Colonic mucosa (tissue), 4 donors: ENCODE data around the gene TDRD9. TPM values are rescaled to one million over a fixed set of nuclear protein-coding genes. Genes with fewer than 3 reads are reported as not detected.

Experiments
- DNase-seq: peaks from one replicate; pipeline ENCODE4 v3.0.0-alpha.2; 2020
- H3K27ac ChIP-seq: fragments of 200-600 bp; one replicate; pipeline ENCODE4 v1.8.0; 2021
- H3K27me3 ChIP-seq: fragments of 200-600 bp; one replicate; pipeline ENCODE4 v1.8.0; 2021
- H3K36me3 ChIP-seq: fragments of 200-600 bp; one replicate; pipeline ENCODE4 v1.8.0; 2021
- H3K4me1 ChIP-seq: fragments of 200-600 bp; one replicate; pipeline ENCODE4 v1.8.0; 2021; ENCODE audit warnings: mild to moderate bottlenecking
- H3K4me3 ChIP-seq: fragments of 200-600 bp; one replicate; pipeline ENCODE4 v1.8.0; 2021
- H3K9ac ChIP-seq, 2 donors: one replicate each; pipeline ENCODE4 v1.7.0; 2013; ENCODE audit warnings: control low read depth in 2 of 2, low read depth in 2 of 2, low read length in 2 of 2
- H3K9me3 ChIP-seq: fragments of 200-600 bp; one replicate; pipeline ENCODE4 v1.8.0; 2021
- CTCF ChIP-seq: fragments of 200-600 bp; IDR thresholded peaks from one replicate; pipeline ENCODE4 v1.8.0; 2022; ENCODE audit warnings: antibody characterized with exemption, mild to moderate bottlenecking
- intact Hi-C: fragments of 100-400 bp; cut with DNase I; formaldehyde crosslinking; loops from one replicate; pipeline ENCODE4 v1.14.1; 2022
- total RNA-seq, 2 donors: library from RNA; stranded (reverse); fragmentation: NEBNext Ultra II Directional in 1 of 2; extraction: Animal tissue kit (Norgen Biotek cat#: 25700) in 1 of 2; gene quantifications; one replicate each; pipeline ENCODE4 v1.2.1, GENCODE V29; 2021
- donor health status: healthy.
- donor health status: DM: no; HTN: no; CAD: no.
- donor health status: DM: no; HTN: no; CAD: no.

TDRD9 gene
- total RNA-seq, 2 donors from 2014 or later: 0.44 to 1.1 TPM

DNA sequence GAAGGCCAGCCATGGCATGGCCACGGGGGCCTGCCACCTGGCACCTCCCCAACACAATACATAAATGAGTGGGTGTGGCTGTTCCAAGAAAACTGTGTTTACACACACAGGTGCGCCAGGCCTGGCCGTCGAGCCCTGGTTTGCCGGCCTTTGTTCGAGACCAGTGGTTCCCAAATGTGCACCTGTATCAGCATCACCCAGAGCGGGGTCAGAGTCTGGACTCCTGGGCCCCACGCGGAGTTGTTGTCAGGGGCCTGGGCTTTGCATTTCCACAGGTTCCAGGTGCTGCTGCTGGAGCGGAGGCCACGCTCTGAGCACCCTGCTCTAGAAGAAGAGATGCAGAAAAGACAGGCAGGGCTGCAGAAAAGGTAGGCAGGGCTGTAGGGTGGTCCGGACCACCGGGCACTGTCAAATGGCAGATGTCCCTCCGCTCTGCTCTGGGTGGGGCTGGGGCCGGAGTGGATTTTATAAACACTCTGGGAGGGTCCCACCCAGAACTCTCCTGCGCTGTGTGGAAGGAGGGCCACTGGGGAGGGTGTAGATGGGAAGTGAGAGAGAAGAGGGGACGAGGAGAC is 153.1 kb downstream of the TDRD9 start:
- intact Hi-C loops: no loop called here
- peaks cover 32% of the 10 kb centered on the region for H3K4me1 ChIP-seq
- H3K4me3 ChIP-seq: no peak overlapping the region
- peak overlapping the region; percentile 48 to 82 for H3K9ac ChIP-seq
- peak overlapping the region; percentile 69 for H3K27ac ChIP-seq
- H3K27me3 ChIP-seq: peaks cover 5% of the 10 kb centered on the region
- no peaks in the 10 kb centered on the region for H3K9me3 ChIP-seq
- TF ChIP-seq CTCF: no peak
- DNase-seq: peak; percentile 87
- H3K36me3 ChIP-seq: no peaks in the 10 kb centered on the region

DNA sequence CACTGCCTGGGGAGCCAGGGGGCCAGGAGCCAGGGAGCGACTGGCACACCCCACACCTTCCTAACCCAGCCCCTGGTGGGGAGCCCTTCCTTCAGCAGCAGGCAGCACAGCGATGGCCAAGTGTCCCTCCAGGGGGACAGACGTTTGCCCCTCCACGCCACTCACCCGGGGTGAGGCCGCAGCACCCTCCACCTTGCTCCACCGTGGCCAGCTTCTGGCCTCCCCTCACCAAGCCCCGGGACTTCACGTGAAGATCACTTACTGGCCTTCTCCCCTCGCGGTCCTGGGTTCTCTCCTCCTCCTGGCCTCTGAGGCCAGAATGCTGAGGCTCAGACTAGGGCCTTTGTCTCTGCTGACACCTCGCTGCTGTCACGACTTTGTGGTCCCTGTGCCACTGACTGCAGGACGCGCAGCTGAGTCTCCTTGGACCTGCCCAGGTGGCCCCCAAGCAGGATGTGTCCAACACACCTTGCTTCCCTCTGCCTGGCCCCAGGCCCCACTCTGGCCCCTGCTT is 153.8 kb downstream of the TDRD9 start:
- Histone ChIP-seq H3K9me3 (no peaks in the 10 kb centered on the region), H3K27me3 (peaks cover 7% of the 10 kb centered on the region), H3K9ac (peak overlapping the region; percentile 48 to 82), H3K27ac (peak overlapping the region; percentile 69), H3K36me3 (no peaks in the 10 kb centered on the region), H3K4me3 (peak overlapping the region; percentile 10), H3K4me1 (peaks cover 39% of the 10 kb centered on the region)
- no peak for TF ChIP-seq CTCF
- intact Hi-C loops: no loop called here
- peak; percentile 27 for DNase-seq

- intact Hi-C loops: no loop called here
- no peak for TF ChIP-seq CTCF
- no peak overlapping the region for H3K4me3 ChIP-seq
- peaks cover 7% of the 10 kb centered on the region for H3K27me3 ChIP-seq
- H3K36me3 ChIP-seq: no peaks in the 10 kb centered on the region
- peak; percentile 86 for DNase-seq
- no peaks in the 10 kb centered on the region for H3K9me3 ChIP-seq
- peak overlapping the region; percentile 69 for H3K27ac ChIP-seq
- H3K4me1 ChIP-seq: peaks cover 47% of the 10 kb centered on the region
- H3K9ac ChIP-seq: peak overlapping the region in 1 of 2 donors; percentile 82
Measured at GRCh38 chr14:104082807-104083206, 154.6 kb downstream of the TDRD9 start.

DNA sequence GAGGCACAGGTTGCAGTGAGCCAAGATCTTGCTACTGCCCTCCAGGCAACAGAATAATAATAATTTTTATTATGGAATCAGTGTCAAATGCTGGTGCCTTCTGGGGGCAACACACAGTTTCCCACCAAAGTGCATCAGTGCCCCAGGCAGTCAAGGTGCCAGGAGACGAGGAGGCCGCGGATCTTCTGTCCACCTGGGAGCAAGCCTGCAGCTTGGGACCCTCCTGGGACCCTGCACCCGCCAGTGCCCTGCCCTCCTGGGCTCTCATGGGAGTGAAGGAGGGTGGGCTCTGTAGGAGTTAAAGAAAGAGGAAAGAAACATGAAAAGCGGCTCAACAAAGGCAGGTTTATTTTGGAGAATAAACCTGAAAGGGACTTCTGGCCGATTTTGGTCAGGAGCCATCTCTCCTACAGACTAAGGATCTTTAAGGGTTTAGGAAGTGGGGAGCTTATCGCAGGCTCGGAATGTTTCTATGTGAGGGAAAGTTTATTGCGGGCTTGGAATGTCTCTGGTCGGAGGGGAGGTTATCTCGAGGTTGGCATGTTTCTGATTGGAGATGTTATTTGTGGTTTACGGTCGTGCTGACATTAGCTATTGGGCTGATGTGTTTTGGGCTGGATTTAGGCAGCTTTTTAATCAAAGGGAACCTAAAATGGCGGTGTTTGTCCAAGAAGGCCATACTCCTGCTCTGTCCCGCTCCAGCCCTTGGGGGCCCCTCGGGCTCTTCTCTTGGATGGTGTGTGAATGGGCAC is 156.2 kb downstream of the TDRD9 start:
- Histone ChIP-seq H3K27me3 (peaks cover 7% of the 10 kb centered on the region), H3K4me3 (no peak overlapping the region), H3K9me3 (no peaks in the 10 kb centered on the region), H3K36me3 (no peaks in the 10 kb centered on the region), H3K27ac (no peak overlapping the region), H3K9ac (peak overlapping the region in 1 of 2 donors; percentile 54), H3K4me1 (peaks cover 49% of the 10 kb centered on the region)
- intact Hi-C loops: no loop called here
- no peak for DNase-seq
- no peak for TF ChIP-seq CTCF

DNA sequence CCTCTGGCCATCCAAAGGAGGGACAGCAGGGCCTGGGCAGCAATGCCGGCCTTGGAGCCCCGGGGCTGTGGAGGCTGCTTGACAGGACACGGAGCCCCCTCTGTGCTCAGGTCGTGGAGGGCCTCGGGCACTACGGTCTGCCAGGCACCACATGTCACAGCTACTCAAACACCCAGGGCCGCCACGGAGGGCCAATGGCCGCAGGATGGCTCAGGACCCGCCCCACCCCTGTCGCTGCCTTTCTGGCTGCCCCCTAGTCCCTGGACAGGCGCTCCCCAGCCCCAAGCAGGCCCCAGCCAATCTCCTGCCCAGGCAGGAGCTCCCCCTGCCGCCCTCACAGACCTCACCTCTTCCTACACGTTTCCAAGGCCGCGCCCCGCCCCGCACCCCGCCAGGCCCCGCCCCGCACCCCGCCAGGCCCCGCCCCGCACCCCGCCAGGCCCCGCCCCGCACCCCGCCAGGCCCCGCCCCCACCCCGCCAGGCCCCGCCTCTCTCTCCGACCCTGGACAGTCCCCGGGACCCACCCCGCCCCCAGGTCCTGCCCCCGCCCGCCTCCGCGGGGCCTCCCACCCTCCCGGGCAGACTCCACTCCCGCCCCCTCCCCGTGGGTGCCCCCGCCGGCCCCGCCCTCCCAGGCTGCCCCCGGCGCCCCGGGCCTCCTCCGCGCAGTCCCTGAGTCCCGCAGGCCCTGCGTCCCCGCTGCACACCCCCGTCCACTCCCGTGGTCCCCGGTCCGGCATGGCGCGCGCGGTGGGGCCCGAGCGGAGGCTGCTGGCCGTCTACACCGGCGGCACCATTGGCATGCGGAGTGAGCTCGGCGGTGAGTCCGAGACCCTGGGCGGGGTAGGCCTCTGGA is 157.0 kb downstream of the TDRD9 start, which contains the start of gene ASPG:
TSS of gene ASPG (plus strand) at position 669 of the 857 bp plus-strand sequence. CDS start at position 740, 71 bp downstream.
- H3K9me3 ChIP-seq: no peaks in the 10 kb centered on the region
- no peaks in the 10 kb centered on the region for H3K36me3 ChIP-seq
- peaks cover 49% of the 10 kb centered on the region for H3K4me1 ChIP-seq
- intact Hi-C loops: no loop called here
- no peak within 1 kb of the TSS for H3K4me3 ChIP-seq
- DNase-seq: peak; percentile 68
- no peak for TF ChIP-seq CTCF
- H3K9ac ChIP-seq: peak within 1 kb of the TSS; percentile 55 to 71
- peaks cover 7% of the 10 kb centered on the region for H3K27me3 ChIP-seq
- no peak within 1 kb of the TSS for H3K27ac ChIP-seq
